Skin of body (tissue), 3 donors: ENCODE measurements around the gene PSMD9. TPM values are rescaled to one million over a fixed set of nuclear protein-coding genes. Genes with fewer than 3 reads are reported as not detected.

Experiments
- DNase-seq: peaks from one replicate; lab custom pipeline; 2025; lab: John Stamatoyannopoulos, UW
- small RNA-seq: library from RNA; depleted of rRNA; stranded (forward); fragments of <200 nt; gene quantifications from one replicate; pipeline ENCODE3, GENCODE V24; 2014; ENCODE audit warnings: low replicate concordance
- total RNA-seq: library from RNA; depleted of rRNA; stranded (reverse); fragments of >200 nt; gene quantifications from one replicate; pipeline ENCODE4 v1.2.3, GENCODE V29; 2014

Gene PSMD9
- total RNA-seq, 1 donor from 2014 or later: 34.2 TPM

DNA sequence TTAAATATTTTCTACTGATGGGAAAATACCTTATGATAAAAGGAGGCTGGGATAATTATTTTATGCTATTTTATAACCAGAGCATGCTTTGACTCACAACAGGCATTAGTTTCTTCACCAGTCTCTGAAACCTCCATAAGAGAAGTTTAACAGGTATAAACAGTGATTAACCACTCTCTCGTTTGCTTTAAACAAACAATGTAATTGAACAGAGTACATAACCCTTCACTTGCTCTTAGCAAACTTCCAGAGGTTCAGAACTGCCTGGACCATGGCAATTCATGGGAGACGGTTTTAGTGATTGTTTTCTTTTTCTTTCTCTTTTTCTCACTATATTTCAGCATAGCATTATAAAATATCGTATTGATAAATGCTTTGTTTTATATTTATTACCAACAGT lies 65.1 kb downstream of the PSMD9 start:
- no peak for DNase-seq

DNA sequence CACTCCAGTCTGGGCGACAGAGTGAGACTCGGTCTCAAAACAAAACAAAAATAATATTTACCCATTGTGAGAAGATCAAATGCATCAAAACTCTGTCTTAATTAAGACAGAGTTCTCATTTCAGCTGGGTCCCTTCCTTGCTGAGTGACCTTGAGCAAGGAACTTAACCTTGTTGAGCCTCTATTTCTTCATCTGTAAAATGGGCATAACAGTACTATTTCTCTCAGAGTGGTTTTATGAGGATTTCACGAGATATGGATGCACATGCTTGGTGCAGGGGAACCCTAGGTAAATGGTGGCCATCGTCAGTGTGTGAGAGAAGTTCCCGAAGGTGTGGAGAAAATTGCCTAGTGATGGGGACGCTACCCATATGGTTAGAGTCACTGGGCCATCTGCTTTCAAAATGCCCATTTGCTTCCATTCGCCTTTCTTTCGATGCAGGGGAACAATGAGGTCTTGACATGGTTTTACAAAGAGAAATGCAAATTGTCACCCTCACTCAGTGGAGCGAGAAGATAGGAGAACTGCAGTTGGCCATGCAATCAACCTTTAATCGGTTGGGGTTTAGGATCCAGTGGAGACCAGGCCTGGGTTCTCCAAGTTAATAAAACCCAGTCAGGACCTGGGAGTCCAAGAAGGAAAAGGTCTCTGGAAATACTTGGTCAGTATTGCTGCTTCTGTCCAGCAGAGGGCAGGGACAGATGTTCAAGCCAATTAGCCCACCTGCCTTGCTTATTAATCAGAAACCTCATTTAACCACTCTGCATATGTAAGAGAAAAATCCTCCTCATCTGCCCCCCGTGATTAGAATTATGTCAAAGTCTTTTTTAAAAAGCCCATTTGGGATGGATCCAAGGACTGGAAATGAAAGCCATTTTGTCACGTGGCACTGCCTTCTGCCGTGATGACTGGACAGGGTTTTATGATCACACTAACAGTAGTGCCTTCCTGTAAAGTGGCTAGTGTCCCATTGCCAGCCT lies 67.0 kb downstream of the PSMD9 start:
- DNase-seq: no peak

DNA sequence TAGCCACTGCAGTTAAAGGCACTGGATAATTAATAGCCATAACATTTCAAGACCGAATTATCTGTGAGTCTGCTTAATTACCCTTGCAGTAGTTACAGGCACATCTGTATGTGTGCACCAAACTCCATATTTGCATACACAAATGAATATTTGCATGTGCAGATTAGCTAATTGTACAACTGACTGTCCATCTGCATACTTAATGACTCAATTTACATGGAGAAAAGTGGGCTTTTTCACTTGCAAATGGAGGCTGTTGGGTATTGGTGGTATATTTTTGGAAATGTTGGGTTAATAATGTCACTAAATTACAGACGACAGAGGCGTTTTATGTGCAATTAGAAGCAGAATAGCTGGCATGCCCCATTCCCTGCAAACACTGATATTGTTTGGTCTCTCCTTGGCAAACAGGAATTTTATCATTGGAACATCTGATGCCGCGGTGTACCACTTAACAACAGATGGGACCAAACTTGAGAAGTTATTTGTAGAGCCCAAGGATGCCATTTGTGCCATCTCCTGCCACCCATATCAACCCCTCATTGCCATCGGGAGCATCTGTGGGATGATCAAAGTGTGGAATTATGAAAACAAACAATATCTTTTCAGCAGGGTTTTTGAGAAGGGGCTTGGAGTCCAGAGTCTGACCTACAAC lies 69.4 kb downstream of the PSMD9 start:
- no peak for DNase-seq

DNA sequence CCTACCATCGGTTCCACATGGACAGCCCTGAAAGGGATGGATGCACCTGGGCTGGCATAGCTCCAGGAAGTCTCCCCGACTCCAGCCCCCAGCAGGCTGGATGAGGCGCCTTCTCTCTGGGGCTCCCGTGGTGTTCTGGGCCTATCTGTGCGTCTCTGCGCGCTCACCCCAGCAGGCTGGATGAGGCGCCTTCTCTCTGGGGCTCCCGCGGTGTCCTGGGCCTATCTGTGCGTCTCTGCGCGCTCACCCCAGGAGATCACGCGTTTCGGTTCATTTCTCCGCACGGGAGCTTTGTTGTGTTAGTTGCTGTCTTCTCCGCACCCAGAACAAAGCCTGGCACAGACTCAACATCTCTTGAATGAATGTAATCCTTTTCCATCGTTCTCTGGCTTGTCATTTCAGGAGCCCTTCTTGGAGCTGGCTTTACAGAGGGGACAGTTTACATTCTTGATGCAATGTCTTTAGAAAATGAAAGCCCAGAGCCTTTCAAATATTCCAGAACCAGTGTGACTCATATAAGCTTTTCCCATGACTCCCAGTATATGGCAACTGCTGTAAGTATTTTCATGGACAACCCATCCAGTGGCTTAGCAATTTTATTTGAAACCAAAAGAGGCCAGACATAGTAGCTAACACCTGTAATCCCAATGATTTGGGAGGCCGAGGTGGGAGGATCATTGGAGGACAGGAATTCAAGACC lies 70.1 kb downstream of the PSMD9 start:
- DNase-seq: no peak

DNA sequence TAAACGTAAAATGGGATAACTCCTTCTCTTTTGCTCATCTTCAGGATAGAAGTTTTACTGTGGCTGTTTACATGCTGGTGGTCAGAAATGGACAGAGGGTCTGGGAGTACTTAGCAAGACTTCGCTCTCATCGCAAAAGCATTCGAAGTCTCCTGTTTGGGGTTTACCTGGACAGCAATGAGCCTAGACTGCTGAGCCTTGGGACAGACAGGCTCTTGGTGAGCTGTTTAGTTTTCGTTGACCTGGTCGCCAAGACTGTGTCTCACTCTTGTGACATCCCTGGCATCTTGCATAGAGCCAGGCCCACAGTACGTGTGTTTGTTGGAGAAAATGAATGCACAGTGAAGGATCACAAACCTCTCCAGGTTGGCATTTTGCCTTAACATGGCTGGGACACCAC lies 72.0 kb downstream of the PSMD9 start:
- DNase-seq: no peak

DNA sequence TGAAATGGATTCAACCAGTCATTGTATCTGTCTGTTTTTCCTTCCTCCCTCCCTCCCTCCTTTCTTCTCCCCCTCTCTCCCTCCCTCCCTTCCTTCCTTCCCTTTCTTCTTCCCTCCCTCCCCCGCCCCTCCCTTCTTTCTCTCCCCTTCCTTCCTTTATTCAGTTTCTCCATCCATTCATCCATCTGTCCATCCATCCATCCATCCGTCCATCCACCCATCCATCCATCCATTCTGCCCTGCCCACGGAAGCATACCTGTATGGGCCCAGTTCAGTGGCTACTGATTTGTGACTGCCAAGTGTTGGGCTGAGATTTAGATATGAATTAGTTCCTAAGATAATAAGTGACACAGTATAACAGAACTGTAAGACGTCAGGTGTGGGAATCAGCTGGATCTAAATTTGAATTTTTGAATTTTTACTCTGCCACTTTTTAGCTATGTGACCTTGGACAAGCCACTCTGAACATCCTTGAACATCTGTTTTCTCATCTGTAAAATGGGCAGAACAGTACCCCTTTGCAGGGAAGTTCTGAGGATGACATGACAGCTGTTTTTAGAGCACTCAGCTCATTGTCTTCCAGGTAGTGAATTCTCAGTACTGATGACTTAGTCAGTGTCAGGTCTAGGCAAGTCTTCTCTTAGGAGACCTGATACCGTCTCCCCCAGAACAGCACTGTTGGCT lies 72.7 kb downstream of the PSMD9 start:
- no peak for DNase-seq

DNA sequence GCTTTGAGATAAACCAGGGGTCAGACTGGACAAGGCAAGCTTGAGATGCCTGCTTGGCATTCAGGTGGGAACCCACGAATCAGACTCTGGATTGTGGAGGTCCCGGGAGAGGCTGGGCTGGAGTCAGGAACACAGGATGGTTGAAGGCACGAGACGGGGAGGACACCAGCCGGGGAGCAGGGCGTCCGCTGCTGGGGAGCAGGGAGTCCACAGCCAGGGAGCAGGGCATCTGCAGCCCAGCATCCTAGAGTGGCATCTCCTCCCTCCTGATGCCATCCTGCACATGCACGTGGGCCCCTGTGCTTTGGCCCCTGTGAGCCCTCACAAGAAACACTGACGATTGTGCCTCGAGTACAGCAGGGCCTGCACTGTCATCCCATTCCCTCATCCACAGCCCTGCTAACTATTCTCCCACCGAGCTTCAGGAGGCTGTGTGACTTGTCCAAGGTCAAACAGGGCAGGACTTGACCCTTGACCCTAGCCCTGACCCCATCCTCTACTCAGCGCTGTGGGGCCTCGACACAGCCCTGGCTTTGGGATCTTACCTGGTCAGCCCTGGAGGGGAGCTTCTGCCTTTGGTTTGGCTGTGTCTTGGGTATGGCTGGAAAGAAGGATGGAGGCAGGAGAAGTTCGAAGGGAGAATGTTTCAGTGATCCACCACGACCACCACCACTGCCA lies 74.9 kb downstream of the PSMD9 start:
- no peak for DNase-seq

DNA sequence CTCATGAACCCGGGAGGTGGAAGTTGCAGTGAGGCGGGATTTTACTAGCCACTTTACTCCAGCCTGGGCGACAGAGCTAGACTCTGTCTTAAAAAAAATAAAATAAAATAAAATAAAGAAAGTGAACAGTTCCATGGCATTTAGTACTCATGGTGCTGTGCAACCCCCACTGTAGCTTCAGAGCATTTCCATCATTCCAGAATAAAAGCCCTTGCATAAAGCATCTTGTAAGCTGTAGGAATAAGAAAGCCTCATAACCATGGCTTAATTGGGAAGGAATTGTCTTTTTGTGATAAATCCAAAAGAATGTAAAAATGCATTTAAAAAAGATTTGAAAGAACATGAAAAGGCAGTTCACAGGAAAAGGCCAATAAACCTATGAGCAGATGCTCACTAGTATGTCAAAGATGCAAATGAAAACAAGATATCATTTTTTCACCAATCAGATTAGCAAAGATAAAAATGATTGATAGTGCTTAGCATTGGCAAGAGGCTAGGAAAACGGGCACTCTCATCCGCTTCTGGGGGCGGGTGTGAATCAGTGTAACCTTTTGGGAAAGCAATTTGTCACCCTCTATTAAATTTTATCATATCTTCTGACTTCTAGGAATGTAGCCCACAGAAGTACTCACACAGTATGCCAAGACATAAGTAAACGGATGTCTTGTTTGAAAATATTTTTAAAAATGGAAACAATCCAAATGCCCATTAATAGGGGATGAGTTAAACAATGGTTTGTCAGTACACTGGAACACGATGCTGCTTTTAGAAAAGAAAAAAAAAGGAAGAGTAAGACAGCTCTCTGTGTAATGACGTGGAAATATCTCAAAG lies 76.4 kb downstream of the PSMD9 start:
- no peak for DNase-seq

DNA sequence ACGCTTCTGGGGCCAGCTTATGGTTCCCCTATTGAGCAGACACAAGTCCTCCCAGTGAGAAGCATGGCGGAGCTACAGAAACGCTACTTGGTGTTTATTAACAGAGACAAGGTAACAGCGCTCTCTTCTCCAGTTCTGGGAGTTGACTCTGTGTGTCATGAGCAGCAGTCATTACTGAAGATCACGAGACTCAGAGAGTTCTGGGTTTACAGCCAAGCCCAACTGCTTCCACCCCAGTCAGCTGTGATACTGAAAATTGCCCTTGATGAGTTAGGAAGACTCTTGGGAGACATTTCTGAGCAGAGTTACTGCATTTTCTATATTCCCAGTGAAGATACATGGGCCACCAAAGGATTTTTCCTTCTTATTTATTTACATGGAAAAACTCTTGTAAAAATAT lies 78.4 kb downstream of the PSMD9 start:
- DNase-seq: no peak

Small RNA genes within 50 kb of the gene (small RNA-seq; reads per million reads assigned to genes)
- gene AC069503.3 (not detected), gene RF00017 (not detected), gene RNU7-170P (not detected)

Other genes with a start within 250 kb of the PSMD9 start
- gene MORN3, start 219.1 kb upstream of the PSMD9 start, total RNA-seq: 0.59 TPM
- gene TMEM120B, start 176.0 kb upstream of the PSMD9 start, total RNA-seq: 7.2 TPM
- 5.1 TPM for gene RHOF, start 95.1 kb upstream of the PSMD9 start, total RNA-seq
- 5.3 TPM for gene SETD1B, start 84.8 kb upstream of the PSMD9 start, total RNA-seq
- gene HPD, start 29.9 kb upstream of the PSMD9 start, total RNA-seq: not detected
- gene CFAP251, start 29.8 kb downstream of the PSMD9 start, total RNA-seq: 2.2 TPM
- 12.9 TPM for gene BCL7A, start 133.1 kb downstream of the PSMD9 start, total RNA-seq
- gene MLXIP, start 190.0 kb downstream of the PSMD9 start, total RNA-seq: 12.5 TPM